Measurements from ENCODE around the gene OR1J2.

The OR1J2 gene

DNA sequence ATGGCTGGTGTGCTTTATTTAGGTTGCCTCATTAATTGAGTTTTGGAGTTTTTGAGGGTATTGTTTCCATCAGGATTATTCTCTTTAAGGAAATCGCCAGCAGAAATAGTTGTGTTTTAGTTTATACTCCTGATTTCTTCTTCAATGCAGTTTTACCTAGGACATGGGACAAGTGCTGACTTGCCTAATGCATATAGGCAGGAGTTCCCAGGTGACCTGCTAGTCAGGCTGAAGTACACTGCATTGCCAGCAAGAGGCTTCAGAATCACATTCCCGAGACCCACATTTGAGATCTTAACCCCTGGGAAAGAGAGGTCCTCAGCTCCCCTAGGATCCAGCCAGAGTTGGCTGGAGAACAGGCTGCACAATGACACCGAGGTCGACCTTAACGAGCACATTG, 40.8 kb downstream of the OR1J2 start:
- no peak for DNase-seq (ENCODE audit: low spot score)

DNA sequence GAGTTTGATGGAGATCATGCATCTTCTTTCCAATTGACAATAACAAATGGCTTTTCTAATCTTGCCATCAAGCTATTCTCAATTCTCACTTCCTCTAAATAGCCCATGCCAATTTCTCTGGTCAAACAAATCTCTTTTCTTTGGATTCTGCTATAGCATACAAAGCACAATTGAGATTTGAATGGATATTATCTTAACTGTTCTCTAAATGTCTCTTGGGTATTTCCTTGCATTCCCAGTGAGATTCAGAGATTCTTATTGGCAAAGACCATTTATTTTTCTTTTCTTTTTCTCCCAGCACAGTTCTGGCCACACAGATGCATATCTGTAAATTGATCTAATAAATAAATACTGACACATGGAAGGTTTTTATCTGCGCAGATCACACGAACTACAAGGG, 42.2 kb downstream of the OR1J2 start, which contains the start of gene OR1N2:
Gene OR1N2, plus strand, starts transcription at position 301 of the 400 bp plus-strand sequence. CDS start 100 bp downstream, outside the sequence.
- no peak for DNase-seq (ENCODE audit: low spot score)

Measured in activated CD4-positive, alpha-beta T cell treated with anti-CD3 and anti-CD28 coated beads, Interleukin-2, Interleukin-4, amounts not matched to agents 100 ng/mL and 50 ng/mL, durations not matched to agents 16 hours and 8 hours (primary cell).